ENCODE data around the gene CYB5R3.

CYB5R3 gene

DNA sequence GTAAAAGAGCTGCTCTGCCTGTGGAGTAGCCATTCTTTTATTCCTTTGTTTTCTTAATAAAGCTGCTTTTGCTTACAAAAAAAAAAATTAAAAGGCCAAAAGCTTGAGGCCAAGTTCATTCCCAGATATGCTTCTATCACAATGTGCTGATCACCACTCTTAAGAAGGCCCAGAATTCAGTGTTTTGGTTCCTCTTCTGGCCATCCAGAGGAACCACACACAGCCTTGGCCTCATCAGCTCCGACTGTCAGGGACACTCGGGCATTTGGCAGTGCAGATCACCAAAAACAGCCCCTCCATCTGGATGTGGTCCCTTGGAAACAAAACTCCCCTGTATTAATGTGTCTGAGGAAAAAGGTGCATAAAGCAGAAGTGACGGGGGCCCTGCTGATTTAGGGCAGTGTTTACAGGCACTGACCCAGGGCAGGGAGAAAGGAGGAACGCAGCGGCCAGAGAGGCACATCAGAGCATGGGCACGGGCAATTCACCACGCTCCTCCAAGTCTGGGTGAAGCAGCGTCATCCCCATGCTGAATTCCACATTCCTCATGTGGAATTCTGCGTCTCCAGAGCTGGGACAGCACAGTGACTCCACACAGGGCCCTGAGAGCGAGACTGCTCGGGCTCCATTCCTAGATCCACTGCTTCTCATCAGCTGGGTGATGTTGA lies 52.2 kb downstream of the CYB5R3 start:
- no peak for TF ChIP-seq CTCF (conservative IDR thresholded peaks at IDR 0.05; ENCODE audit: low read depth, low read length)
- Histone ChIP-seq H3K79me2 (ENCODE audit: insufficient read depth, low read depth) (peaks cover 11% of the 10 kb centered on the region), H3K4me1 (ENCODE audit: low read depth, poor library complexity, severe bottlenecking) (no peaks in the 10 kb centered on the region), H2AFZ (ENCODE audit: low read depth) (no peak overlapping the region), H3K4me2 (no peak overlapping the region), H4K20me1 (ENCODE audit: insufficient read depth) (no peaks in the 10 kb centered on the region), H3K27ac (no peak overlapping the region), H3K4me3 (IDR thresholded peaks at IDR 0.05; ENCODE audit: insufficient read depth, low read depth, low read length) (no peak overlapping the region), H3K9ac (no peak overlapping the region), H3K36me3 (ENCODE audit: insufficient read depth) (peaks cover 18% of the 10 kb centered on the region; the same call in 1 of the 2 replicates), H3K27me3 (ENCODE audit: insufficient read depth, low read depth) (no peaks in the 10 kb centered on the region)

- Histone ChIP-seq H3K4me1 (ENCODE audit: low read depth, poor library complexity, severe bottlenecking) (no peaks in the 10 kb centered on the region), H3K36me3 (ENCODE audit: insufficient read depth) (peaks cover 18% of the 10 kb centered on the region; the same call in 1 of the 2 replicates), H3K9ac (no peak overlapping the region), H3K4me3 (IDR thresholded peaks at IDR 0.05; ENCODE audit: insufficient read depth, low read depth, low read length) (no peak overlapping the region), H3K4me2 (no peak overlapping the region), H4K20me1 (ENCODE audit: insufficient read depth) (no peaks in the 10 kb centered on the region), H3K27me3 (ENCODE audit: insufficient read depth, low read depth) (no peaks in the 10 kb centered on the region), H2AFZ (ENCODE audit: low read depth) (no peak overlapping the region), H3K79me2 (ENCODE audit: insufficient read depth, low read depth) (peaks cover 9% of the 10 kb centered on the region; the same call in 1 of the 2 replicates), H3K27ac (no peak overlapping the region)
- no peak for TF ChIP-seq CTCF (conservative IDR thresholded peaks at IDR 0.05; ENCODE audit: low read depth, low read length)
Observed at GRCh38 chr22:42596336-42596735, 52.9 kb downstream of the CYB5R3 start.

DNA sequence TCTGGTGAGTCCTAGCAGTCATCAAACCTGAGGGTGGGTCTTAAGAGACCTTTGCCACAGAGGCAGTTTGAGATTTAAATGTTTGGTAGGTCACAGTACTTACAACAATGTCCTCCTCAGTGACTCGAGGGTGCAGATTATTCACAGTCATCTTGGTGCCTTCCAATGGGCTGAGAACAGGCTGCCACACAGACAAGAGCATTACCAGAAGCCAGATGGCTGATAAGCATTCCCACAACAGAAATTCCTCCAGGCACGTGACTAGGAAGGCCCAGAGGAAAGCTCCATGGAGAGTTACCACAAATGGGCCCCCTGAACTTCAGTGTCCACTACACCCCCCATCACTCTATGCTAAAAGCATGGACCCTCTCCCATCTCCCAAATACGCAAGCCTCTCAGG lies 53.8 kb downstream of the CYB5R3 start:
- Histone ChIP-seq H3K36me3 (ENCODE audit: insufficient read depth) (peaks cover 18% of the 10 kb centered on the region; the same call in 1 of the 2 replicates), H3K27me3 (ENCODE audit: insufficient read depth, low read depth) (no peaks in the 10 kb centered on the region), H3K4me2 (no peak overlapping the region), H3K79me2 (ENCODE audit: insufficient read depth, low read depth) (peaks cover 7% of the 10 kb centered on the region; the same call in 1 of the 2 replicates), H3K27ac (no peak overlapping the region), H4K20me1 (ENCODE audit: insufficient read depth) (no peaks in the 10 kb centered on the region), H3K9ac (no peak overlapping the region), H3K4me1 (ENCODE audit: low read depth, poor library complexity, severe bottlenecking) (no peaks in the 10 kb centered on the region), H2AFZ (ENCODE audit: low read depth) (no peak overlapping the region), H3K4me3 (IDR thresholded peaks at IDR 0.05; ENCODE audit: insufficient read depth, low read depth, low read length) (no peak overlapping the region)
- TF ChIP-seq CTCF (conservative IDR thresholded peaks at IDR 0.05; ENCODE audit: low read depth, low read length) = no peak

GRCh38 chr22:42591987-42592386 lies 57.2 kb downstream of the CYB5R3 start:
- Histone ChIP-seq H3K36me3 (ENCODE audit: insufficient read depth) (peaks cover 8% of the 10 kb centered on the region; the same call in 1 of the 2 replicates), H2AFZ (ENCODE audit: low read depth) (no peak overlapping the region), H3K27ac (no peak overlapping the region), H3K79me2 (ENCODE audit: insufficient read depth, low read depth) (no peaks in the 10 kb centered on the region), H3K27me3 (ENCODE audit: insufficient read depth, low read depth) (no peaks in the 10 kb centered on the region), H3K4me1 (ENCODE audit: low read depth, poor library complexity, severe bottlenecking) (peaks cover 6% of the 10 kb centered on the region), H3K9ac (no peak overlapping the region), H3K4me3 (IDR thresholded peaks at IDR 0.05; ENCODE audit: insufficient read depth, low read depth, low read length) (no peak overlapping the region), H3K4me2 (no peak overlapping the region), H4K20me1 (ENCODE audit: insufficient read depth) (no peaks in the 10 kb centered on the region)
- no peak for TF ChIP-seq CTCF (conservative IDR thresholded peaks at IDR 0.05; ENCODE audit: low read depth, low read length)
